SU-DHL-6 (cell line): ENCODE measurements around the gene BAZ2A.

Source experiments
- CTCF ChIP-seq: fragments of 200-600 bp; sonication (generic); IDR thresholded peaks from one replicate; pipeline ENCODE4 v1.5.1; 2017; ENCODE audit warnings: antibody characterized with exemption, mild to moderate bottlenecking, low read length, moderate library complexity; ENCODE audit not compliant: insufficient read depth, poor library complexity, severe bottlenecking
- EZH2phosphoT487 ChIP-seq: fragments of 200-600 bp; sonication (generic), shearing (Covaris generic); conservative IDR thresholded peaks from 2 replicates; pipeline ENCODE4 v1.6.1; 2018; ENCODE audit warnings: mild to moderate bottlenecking, antibody characterized with exemption, low read length, moderate library complexity, mixed read lengths

GRCh38 chr12:56630180-56630632 lies at the start of gene BAZ2A:
- TF ChIP-seq CTCF = no peak
- no peak for TF ChIP-seq EZH2phosphoT487
